OCI-M2 (cell line): ENCODE results near the gene SIK1.
"Not testable (repeated sequence)": the region's sequence is repeated elsewhere in the genome, so short reads cannot be mapped to it uniquely, and the experiment has no call there.

Source experiments
- DNase-seq: peaks from one replicate; lab custom pipeline; 2025; ENCODE audit not compliant: unreplicated experiment; lab: John Stamatoyannopoulos, UW

SIK1 gene

GRCh38 chr21:43398000-43398399 lies 28.9 kb downstream of the SIK1 start:
- not testable (repeated sequence) for DNase-seq

- DNase-seq, result not testable (repeated sequence)
Observed at GRCh38 chr21:43397439-43397808, 29.5 kb downstream of the SIK1 start.

- DNase-seq, result not testable (repeated sequence)
Observed at GRCh38 chr21:43396788-43397438, 30.0 kb downstream of the SIK1 start.

GRCh38 chr21:43383351-43383750 lies 43.6 kb downstream of the SIK1 start:
- not testable (repeated sequence) for DNase-seq

GRCh38 chr21:43382902-43383301 lies 44.0 kb downstream of the SIK1 start:
- not testable (repeated sequence) for DNase-seq

- DNase-seq, result not testable (repeated sequence)
Observed at GRCh38 chr21:43380852-43381533, 45.9 kb downstream of the SIK1 start.

- DNase-seq, result not testable (repeated sequence)
Observed at GRCh38 chr21:43380337-43380736, 46.6 kb downstream of the SIK1 start.

- not testable (repeated sequence) for DNase-seq
Observed at GRCh38 chr21:43379626-43380122, 47.3 kb downstream of the SIK1 start.

- DNase-seq, result no peak
Observed at GRCh38 chr21:43376478-43376882, 50.5 kb downstream of the SIK1 start.

GRCh38 chr21:43375837-43376477 lies 51.0 kb downstream of the SIK1 start:
- DNase-seq, result no peak

GRCh38 chr21:43375006-43375836 lies 51.7 kb downstream of the SIK1 start:
- no peak for DNase-seq

GRCh38 chr21:43374228-43374885 lies 52.6 kb downstream of the SIK1 start:
- DNase-seq, result no peak

GRCh38 chr21:43373362-43374227 lies 53.3 kb downstream of the SIK1 start:
- DNase-seq, result no peak

- DNase-seq, result no peak
Observed at GRCh38 chr21:43372663-43373361, 54.1 kb downstream of the SIK1 start.

- DNase-seq, result no peak
Observed at GRCh38 chr21:43371786-43372185, 55.1 kb downstream of the SIK1 start.

GRCh38 chr21:43370888-43371570 lies 55.9 kb downstream of the SIK1 start:
- no peak for DNase-seq

GRCh38 chr21:43370091-43370658 lies 56.8 kb downstream of the SIK1 start:
- DNase-seq, result no peak

- DNase-seq, result no peak
Observed at GRCh38 chr21:43369596-43370090, 57.3 kb downstream of the SIK1 start.
